GM19238 (cell line): ENCODE data around the gene GTF2H2.
"Not testable (repeated sequence)": the region's sequence is repeated elsewhere in the genome, so short reads cannot be mapped to it uniquely, and the experiment has no call there.

Experiments used
- DNase-seq: peaks from one replicate; pipeline ENCODE4 v3.0.0; 2011; ENCODE audit warnings: low spot score; ENCODE audit not compliant: insufficient read length

GTF2H2 gene

GRCh38 chr5:71067262-71067928, at the start of gene GTF2H2:
TSS of gene GTF2H2 (minus strand) at chr5:71067676. CDS start at chr5:71062763, 4,913 bp downstream.
- not testable (repeated sequence) for DNase-seq

- not testable (repeated sequence) for DNase-seq
These were observed 42.3 kb upstream of the GTF2H2 start for GRCh38 chr5:71109730-71110275.

DNA sequence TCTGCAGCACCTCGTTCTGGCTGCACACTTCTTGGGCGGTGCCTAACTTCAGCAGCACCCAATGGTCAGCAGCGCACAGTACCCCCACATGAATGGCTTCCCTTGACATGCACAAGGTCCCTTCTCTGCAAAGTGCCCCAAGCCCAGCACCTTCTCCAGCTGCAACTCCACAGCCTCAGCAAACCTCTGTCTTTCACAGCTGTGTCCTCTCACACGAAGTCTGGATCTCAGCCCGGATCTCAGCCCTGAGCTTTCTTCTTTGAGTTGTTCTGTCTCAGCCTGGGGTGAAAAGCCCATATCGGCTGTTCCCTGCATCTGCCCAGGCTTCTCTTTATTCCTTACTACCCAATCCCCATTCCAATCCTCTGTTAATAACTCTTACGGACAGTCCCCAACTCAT, 32.5 kb upstream of the GTF2H2 start:
- DNase-seq, result not testable (repeated sequence)

DNA sequence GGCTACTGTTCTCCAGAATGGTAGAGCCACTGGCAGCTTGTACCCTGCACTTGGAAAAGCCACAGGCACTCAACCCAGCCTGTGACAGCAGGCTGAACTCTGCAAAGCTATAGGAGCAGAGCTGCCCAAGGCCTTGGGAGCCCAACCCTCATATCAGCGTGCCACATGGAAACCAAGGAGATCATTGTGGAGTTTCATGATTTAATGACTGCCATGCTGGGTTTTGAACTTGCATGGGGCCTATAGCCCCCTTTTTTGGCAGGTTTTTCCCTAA, 30.4 kb upstream of the GTF2H2 start:
- not testable (repeated sequence) for DNase-seq

GRCh38 chr5:71097173-71097929, 29.9 kb upstream of the GTF2H2 start:
- DNase-seq, result not testable (repeated sequence)

DNA sequence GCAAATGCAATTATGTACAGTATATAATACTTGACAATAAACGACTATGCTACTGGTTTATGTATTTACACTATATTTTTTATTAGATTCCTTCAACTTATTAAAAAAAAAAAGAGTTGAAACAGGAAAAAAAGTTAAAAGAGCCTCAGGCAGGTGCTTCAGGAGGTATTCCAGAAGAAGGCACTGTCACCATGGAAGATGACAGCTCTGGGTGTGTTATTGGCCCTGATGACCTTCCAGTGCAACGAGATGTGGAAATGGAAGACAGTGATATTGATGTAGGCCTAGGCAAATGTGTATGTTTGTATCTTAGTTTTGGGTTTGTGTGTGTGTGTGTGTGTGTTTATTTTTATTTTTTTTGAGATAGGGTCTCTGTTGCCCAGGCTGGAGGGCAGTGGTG, 22.3 kb upstream of the GTF2H2 start:
- not testable (repeated sequence) for DNase-seq

DNA sequence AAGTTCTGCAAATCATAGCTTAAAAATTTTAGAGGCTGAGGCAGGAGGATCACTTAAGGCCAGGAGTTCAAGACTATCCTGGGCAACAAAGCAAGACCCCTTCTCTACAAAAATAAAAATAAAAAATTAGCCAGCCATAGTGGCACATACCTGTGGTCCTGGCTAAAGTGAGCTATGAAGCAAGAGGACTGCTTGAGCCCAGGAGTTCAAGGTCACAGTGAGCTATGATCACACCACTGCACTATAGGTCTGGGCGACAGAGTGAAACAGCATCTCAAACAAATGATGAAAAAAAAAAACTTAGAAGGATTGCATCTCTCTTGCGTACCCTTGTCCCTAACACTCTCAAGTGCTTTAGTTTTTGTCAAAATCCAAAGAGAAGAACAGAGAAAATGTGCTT, 21.3 kb upstream of the GTF2H2 start:
- not testable (repeated sequence) for DNase-seq

- not testable (repeated sequence) for DNase-seq
These were observed 18.7 kb upstream of the GTF2H2 start for GRCh38 chr5:71086145-71086544.

DNA sequence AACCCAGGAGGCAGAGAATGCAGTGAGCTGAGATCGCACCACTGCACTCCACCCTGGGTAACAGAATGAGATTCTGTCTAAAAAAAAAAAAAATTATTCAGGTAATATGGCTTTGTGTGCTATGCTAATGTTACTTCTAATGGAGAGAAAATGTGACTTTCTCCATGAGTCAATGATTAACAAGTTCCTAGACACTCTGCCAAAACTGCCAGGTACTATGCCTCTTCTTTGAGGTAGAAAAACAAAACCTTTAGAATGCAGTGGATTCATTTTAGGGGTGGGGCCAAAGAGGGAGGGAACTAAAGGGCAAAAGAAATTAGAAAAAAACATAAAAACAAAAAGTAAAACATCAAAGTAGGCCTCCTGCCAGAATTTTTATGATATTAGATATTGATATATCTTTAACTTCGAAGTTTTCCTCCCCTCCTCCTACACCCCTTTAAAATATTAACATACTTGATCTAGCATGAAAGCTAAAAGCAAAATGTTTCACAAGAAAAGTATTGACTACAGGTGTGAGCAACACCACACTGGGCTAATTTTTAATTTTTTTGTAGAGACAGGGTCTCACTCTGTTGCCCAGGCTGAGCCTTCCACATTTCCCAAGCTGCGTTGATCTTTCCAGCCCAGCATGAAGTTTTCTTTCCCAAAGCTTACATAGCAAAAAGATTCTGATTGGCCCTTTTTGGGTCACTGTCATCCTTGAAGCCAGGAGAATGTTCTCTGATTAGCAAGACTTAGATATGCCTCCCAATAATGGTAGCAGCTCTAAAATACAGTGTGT, 17.0 kb upstream of the GTF2H2 start:
- not testable (repeated sequence) for DNase-seq

GRCh38 chr5:71082898-71083297, 15.4 kb upstream of the GTF2H2 start:
- DNase-seq, result not testable (repeated sequence)

DNA sequence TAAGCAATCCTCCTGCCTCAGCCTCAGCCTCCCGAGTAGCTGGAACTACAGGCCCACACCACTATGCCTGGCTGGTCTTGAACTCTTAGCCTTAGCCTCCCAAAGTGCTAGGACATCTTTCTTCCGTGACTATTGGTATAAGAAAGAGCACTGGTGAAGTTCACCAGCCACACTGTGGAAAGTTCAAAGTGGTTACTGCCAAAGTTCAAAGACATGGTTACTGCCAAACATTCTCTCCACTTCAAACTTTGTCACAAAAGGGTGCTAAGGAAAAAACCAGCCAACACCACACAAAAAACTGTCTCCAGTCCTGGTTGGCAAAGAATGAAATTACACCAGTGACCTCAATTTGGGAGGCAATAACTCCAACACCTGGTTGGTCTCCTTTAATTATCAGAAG, 14.9 kb upstream of the GTF2H2 start:
- not testable (repeated sequence) for DNase-seq

- not testable (repeated sequence) for DNase-seq
These were observed 6.2 kb downstream of the GTF2H2 start for GRCh38 chr5:71061322-71061721.

DNA sequence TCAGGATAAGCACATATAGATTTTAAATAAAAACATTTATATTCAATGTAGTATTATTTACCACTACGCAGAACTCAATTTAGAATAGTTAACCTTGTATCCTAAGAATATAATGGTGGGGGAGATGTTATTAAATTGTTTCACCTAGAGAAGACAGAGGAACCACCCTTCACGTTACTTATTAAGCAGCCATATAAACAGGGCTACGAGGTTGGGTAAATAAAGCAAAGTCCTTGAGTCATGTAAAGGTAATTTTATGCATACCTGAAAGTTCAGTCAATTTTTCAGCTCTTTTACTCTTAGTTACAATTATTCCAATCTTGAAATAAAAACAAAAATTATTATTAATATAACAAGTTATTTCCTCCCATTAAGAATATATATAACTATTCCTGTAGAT, 8.1 kb downstream of the GTF2H2 start:
- DNase-seq, result not testable (repeated sequence)

DNA sequence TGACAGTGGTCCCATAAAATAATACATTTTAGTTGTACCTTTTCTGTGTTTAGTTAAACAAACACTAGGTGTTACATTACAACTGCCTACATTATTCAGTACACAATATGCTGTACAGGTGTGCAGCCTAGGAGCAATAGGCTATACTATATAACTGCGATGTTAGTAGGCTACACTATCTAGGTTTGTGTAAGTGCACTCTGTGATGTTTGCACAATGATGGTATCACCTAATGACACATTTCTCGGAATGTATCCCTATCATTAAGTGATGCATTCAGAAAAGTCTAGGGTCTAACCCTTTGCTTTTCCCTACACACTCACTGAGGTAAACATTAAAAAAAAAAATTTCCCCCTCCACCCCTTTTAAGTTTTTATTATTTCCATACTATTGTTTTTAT, 22.7 kb downstream of the GTF2H2 start:
- not testable (repeated sequence) for DNase-seq

GRCh38 chr5:71044128-71044527, 23.3 kb downstream of the GTF2H2 start:
- DNase-seq, result not testable (repeated sequence)

DNA sequence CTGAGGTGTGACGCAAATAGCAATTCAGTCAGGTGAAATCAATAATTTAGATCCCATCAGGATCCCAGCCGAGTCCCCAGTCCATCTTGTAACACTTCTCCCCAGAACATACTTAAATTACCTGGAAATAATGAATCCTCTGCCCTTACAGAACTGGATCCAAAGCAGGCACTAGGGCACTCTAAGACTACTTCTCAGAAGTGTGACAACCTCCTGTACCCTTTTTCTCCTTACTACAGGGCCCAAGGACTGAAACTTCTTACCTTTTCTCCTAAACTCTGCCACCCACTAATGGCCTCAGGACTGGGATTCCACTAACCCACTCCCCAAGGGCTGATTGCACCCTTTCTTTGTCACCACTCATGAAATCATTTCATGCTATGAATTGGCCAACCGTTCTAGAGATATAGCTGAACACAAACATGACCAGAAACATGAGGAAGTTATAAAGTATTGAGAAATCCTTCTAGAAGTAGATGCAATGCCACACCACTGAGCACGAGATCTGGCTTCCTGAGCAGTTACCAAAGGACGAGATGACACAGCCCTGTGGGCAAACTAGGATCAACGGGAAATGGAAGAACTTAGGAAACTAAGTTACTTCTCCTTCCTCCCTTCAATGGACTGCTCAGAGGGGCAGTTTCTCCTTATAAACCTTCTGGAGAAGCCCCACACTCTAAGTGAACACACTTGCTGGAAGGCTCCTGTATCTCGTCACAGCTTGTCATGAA, 36.3 kb downstream of the GTF2H2 start:
- DNase-seq, result not testable (repeated sequence)

DNA sequence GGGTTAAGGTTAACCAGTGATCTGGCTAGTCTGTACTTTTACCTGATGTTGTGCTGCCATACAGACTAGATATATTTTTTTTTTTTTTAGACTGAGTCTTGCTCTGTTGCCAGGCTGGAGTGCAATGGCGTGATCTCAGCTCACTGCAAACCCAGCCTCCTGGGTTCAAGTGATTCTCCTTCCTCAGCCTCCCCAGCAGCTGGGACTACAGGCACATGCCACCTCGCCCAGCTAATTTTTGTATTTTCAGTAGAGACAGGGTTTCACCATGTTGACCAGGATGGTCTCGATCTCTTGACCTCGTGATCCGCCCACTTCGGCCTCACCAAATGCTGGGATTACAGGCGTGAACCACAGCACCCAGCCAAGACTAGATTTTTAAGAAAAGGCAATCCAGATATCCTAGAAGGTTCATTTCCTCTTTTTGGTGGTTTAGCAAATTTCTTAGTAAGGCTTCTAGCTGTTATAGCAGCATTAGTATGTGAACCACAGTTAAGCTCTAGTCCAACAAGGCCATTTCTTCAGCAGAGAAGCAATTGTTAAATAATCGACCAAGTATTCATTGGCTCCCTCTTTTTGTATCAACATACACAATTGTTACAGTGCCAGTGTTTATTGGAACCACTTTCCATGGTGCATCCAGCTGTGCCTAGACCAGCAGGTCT, 42.1 kb downstream of the GTF2H2 start, which contains the start of gene NAIP:
TSS of gene NAIP (minus strand) at position 51 of the 665 bp plus-strand sequence. CDS start 12,424 bp downstream, outside the sequence.
- not testable (repeated sequence) for DNase-seq

GRCh38 chr5:71020643-71021042, 46.8 kb downstream of the GTF2H2 start:
- not testable (repeated sequence) for DNase-seq

- DNase-seq, result not testable (repeated sequence)
These were observed 49.0 kb downstream of the GTF2H2 start for GRCh38 chr5:71018376-71019005.

- DNase-seq, result no peak
These were observed 53.3 kb downstream of the GTF2H2 start for GRCh38 chr5:71014176-71014575.
